ENCODE data around the gene KMT5B. TPM values are rescaled to one million over a fixed set of nuclear protein-coding genes. Genes with fewer than 3 reads are reported as not detected.

Gene KMT5B
- total RNA-seq, 1 donor from 2014 or later, result 38.0 TPM

DNA sequence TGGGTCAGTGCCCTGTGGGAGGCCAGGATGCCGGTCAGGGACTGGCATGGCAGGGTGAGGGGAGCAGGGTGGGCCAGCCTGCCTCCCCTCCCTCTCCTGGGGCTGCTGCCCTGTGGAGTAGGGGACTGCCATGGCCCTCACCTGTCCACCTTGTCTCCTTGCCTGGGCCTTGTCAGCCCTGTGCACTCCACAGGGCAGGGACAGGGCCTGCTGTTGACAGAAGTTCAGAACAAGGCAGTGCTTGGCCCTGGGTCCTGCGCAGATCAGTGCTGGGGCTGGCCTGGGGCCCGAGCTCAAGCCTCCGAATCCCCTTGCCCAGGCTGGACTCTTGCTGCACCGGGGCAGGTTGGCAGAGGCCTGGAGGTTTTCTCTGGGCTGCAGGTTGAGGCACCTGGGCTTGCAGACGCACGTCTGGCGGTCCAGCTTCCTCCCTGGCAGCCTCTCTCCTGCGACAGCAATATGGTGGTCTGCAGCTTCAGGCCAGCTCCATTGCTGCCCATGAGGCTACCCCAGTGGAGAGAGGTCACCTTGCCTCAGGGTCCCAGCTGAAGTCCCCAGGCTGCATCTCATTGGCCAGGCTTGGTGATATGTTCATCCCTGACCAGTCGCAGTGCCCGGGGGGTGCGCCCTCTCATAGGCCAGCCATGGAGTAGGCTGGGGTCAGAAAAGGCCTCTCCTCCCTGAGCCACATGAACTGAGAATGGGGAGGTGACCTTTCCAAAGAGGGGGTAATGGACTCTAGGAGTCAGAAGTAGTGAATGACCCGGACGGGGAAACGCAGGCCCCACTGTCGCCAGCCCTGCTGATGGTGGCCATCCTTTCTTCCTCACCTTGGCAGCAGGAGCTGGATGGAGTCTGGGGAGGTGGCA lies 70.4 kb downstream of the KMT5B start:
- DNase-seq (ENCODE audit: low read depth) (no peak), FAIRE-seq (no peak)
- Mint-ChIP-seq H3K4me1 (ENCODE audit: low read depth, unreplicated experiment) (no peaks in the 10 kb centered on the region), H3K27ac (ENCODE audit: unreplicated experiment) (no peak overlapping the region), H3K4me3 (ENCODE audit: unreplicated experiment) (no peak overlapping the region), H3K9me3 (ENCODE audit: unreplicated experiment) (no peaks in the 10 kb centered on the region), H3K36me3 (ENCODE audit: low read depth, unreplicated experiment) (no peaks in the 10 kb centered on the region), H3K27me3 (ENCODE audit: low read depth, unreplicated experiment) (peaks cover 3% of the 10 kb centered on the region)
- no peaks in the 10 kb centered on the region for H3K27me3 ChIP-seq (ENCODE audit: insufficient read depth, low read length)
- H3K4me2 ChIP-seq (ENCODE audit: low read length), result no peak overlapping the region
- no peaks in the 10 kb centered on the region for H3K36me3 ChIP-seq (ENCODE audit: insufficient read depth, low read length)
- H4K20me1 ChIP-seq (ENCODE audit: insufficient read depth, low read length), result no peaks in the 10 kb centered on the region
- no peak overlapping the region for H2AFZ ChIP-seq (ENCODE audit: low read depth, low read length)
- no peak overlapping the region for H3K4me3 ChIP-seq (ENCODE audit: insufficient read depth, low read depth, low read length)
- H3K9me3 ChIP-seq (ENCODE audit: insufficient read depth, low read depth, low read length), result no peaks in the 10 kb centered on the region
- TF ChIP-seq, protein P1, sequence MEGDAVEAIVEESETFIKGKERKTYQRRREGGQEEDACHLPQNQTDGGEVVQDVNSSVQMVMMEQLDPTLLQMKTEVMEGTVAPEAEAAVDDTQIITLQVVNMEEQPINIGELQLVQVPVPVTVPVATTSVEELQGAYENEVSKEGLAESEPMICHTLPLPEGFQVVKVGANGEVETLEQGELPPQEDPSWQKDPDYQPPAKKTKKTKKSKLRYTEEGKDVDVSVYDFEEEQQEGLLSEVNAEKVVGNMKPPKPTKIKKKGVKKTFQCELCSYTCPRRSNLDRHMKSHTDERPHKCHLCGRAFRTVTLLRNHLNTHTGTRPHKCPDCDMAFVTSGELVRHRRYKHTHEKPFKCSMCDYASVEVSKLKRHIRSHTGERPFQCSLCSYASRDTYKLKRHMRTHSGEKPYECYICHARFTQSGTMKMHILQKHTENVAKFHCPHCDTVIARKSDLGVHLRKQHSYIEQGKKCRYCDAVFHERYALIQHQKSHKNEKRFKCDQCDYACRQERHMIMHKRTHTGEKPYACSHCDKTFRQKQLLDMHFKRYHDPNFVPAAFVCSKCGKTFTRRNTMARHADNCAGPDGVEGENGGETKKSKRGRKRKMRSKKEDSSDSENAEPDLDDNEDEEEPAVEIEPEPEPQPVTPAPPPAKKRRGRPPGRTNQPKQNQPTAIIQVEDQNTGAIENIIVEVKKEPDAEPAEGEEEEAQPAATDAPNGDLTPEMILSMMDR (IDR thresholded peaks at IDR 0.05; ENCODE audit: insufficient read depth, low read depth, low read length), result no peak
- TF ChIP-seq EZH2 (IDR thresholded peaks at IDR 0.05; ENCODE audit: insufficient read depth, low read length), result no peak
- H3K79me2 ChIP-seq (ENCODE audit: insufficient read depth, low read length), result no peaks in the 10 kb centered on the region
- H3K27ac ChIP-seq (ENCODE audit: low read depth, low read length), result no peak overlapping the region
- no peak overlapping the region for H3K9ac ChIP-seq (ENCODE audit: low read length)
- peaks cover 6% of the 10 kb centered on the region for H3K4me1 ChIP-seq (ENCODE audit: insufficient read depth, low read length)

DNA sequence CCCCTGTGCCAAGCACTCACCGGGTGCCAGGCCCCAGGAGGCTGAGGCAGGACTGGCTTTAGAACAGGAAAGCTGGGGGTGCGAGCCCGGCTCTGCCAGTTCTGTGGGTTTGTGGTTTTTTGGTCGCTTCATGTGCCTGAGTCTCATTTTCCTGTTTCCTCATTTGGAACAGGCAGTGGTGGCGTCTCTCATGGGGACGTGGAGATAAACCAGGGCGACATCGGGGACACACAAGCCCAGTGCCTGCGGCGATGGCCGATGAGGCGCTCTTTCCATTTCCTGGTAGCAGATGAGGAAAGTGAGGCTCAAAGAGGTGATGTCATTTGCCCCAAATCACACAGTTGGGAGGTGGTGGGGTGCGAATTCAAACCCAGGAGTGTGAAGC lies 71.1 kb downstream of the KMT5B start:
- no peaks in the 10 kb centered on the region for H3K4me1 Mint-ChIP-seq (ENCODE audit: low read depth, unreplicated experiment)
- FAIRE-seq (no peak), DNase-seq (ENCODE audit: low read depth) (no peak)
- Histone ChIP-seq H3K79me2 (ENCODE audit: insufficient read depth, low read length) (no peaks in the 10 kb centered on the region), H3K27ac (ENCODE audit: low read depth, low read length) (no peak overlapping the region), H3K9ac (ENCODE audit: low read length) (no peak overlapping the region), H3K4me2 (ENCODE audit: low read length) (no peak overlapping the region), H3K27me3 (ENCODE audit: insufficient read depth, low read length) (no peaks in the 10 kb centered on the region), H3K9me3 (ENCODE audit: insufficient read depth, low read depth, low read length) (no peaks in the 10 kb centered on the region), H4K20me1 (ENCODE audit: insufficient read depth, low read length) (no peaks in the 10 kb centered on the region), H3K4me3 (ENCODE audit: insufficient read depth, low read depth, low read length) (no peak overlapping the region), H2AFZ (ENCODE audit: low read depth, low read length) (no peak overlapping the region), H3K36me3 (ENCODE audit: insufficient read depth, low read length) (no peaks in the 10 kb centered on the region), H3K4me1 (ENCODE audit: insufficient read depth, low read length) (peaks cover 4% of the 10 kb centered on the region)
- no peaks in the 10 kb centered on the region for H3K36me3 Mint-ChIP-seq (ENCODE audit: low read depth, unreplicated experiment)
- H3K4me3 Mint-ChIP-seq (ENCODE audit: unreplicated experiment), result no peak overlapping the region
- no peak overlapping the region for H3K27ac Mint-ChIP-seq (ENCODE audit: unreplicated experiment)
- H3K27me3 Mint-ChIP-seq (ENCODE audit: low read depth, unreplicated experiment), result peaks cover 3% of the 10 kb centered on the region
- H3K9me3 Mint-ChIP-seq (ENCODE audit: unreplicated experiment), result no peaks in the 10 kb centered on the region
- TF ChIP-seq EZH2 (IDR thresholded peaks at IDR 0.05; ENCODE audit: insufficient read depth, low read length), result no peak
- TF ChIP-seq, protein P1 (IDR thresholded peaks at IDR 0.05; ENCODE audit: insufficient read depth, low read depth, low read length), result no peak

Data from astrocyte (in vitro differentiated cells and primary cell).